Activated naive CD4-positive, alpha-beta T cell treated with anti-CD3 and anti-CD28 coated beads for 36 hours (primary cell): ENCODE results near the gene ABCB4. TPM values are rescaled to one million over a fixed set of nuclear protein-coding genes. Genes with fewer than 3 reads are reported as not detected.
"Not testable (repeated sequence)": the region's sequence is repeated elsewhere in the genome, so short reads cannot be mapped to it uniquely, and the experiment has no call there.

Experiments used
- CTCF ChIA-PET: fragments of 350-600 bp; sonication (Branson Sonifier 250); formaldehyde crosslinking; loops from one replicate; lab custom pipeline; 2021; ENCODE audit warnings: antibody characterized with exemption; lab: Charles Lee
- DNase-seq: peaks from one replicate; pipeline ENCODE4 v3.0.0-alpha.2; 2020
- H3K27ac Mint-ChIP-seq: one replicate; pipeline ENCODE4 v1.8.0; 2021; ENCODE audit warnings: mild to moderate bottlenecking, mixed read lengths
- H3K27me3 Mint-ChIP-seq: one replicate; pipeline ENCODE4 v1.8.0; 2021; ENCODE audit warnings: low read depth, mixed read lengths
- H3K36me3 Mint-ChIP-seq: one replicate; pipeline ENCODE4 v1.8.0; 2021; ENCODE audit warnings: low read depth, mixed read lengths
- H3K4me1 Mint-ChIP-seq: one replicate; pipeline ENCODE4 v1.8.0; 2021; ENCODE audit warnings: low read depth, mixed read lengths
- H3K4me3 Mint-ChIP-seq: one replicate; pipeline ENCODE4 v1.8.0; 2021; ENCODE audit warnings: mild to moderate bottlenecking, moderate library complexity, mixed read lengths
- H3K9me3 Mint-ChIP-seq: one replicate; pipeline ENCODE4 v1.8.0; 2021; ENCODE audit warnings: mixed read lengths
- intact Hi-C: fragments of 100-400 bp; cut with micrococcal nuclease; formaldehyde crosslinking; loops from one replicate; pipeline ENCODE4 v1.15.1; 2023
- total RNA-seq, 2 experiments: library from RNA; stranded (reverse); gene quantifications; one replicate each; pipeline ENCODE4 v1.2.3, GENCODE V29; 2021

The ABCB4 gene
- total RNA-seq, 2 experiments from 2014 or later, result not detected

- no peak for DNase-seq
- intact Hi-C loops, result no loop called here
- Mint-ChIP-seq H3K27ac (no peak overlapping the region), H3K4me1 (peaks cover 7% of the 10 kb centered on the region), H3K4me3 (no peak overlapping the region), H3K9me3 (no peaks in the 10 kb centered on the region), H3K36me3 (no peaks in the 10 kb centered on the region), H3K27me3 (peaks cover 45% of the 10 kb centered on the region)
- CTCF ChIA-PET, result interaction anchor here (0.7 kb wide), 1 partner anchor 89 kb away, joined by 3 read pairs; no protein-coding TSS in a partner anchor
Measured at GRCh38 chr7:87473192-87473591, 2.3 kb downstream of the ABCB4 start.

- DNase-seq, result no peak
- CTCF ChIA-PET, result no interaction called here
- H3K4me3 Mint-ChIP-seq, result no peak overlapping the region
- H3K9me3 Mint-ChIP-seq, result no peaks in the 10 kb centered on the region
- no peak overlapping the region for H3K27ac Mint-ChIP-seq
- intact Hi-C loops, result no loop called here
- peaks cover 7% of the 10 kb centered on the region for H3K4me1 Mint-ChIP-seq
- H3K36me3 Mint-ChIP-seq, result no peaks in the 10 kb centered on the region
- H3K27me3 Mint-ChIP-seq, result peaks cover 46% of the 10 kb centered on the region
Measured at GRCh38 chr7:87471473-87471872, 4.0 kb downstream of the ABCB4 start.

GRCh38 chr7:87469204-87469603 lies 6.3 kb downstream of the ABCB4 start:
- H3K9me3 Mint-ChIP-seq, DNase-seq, H3K4me3 Mint-ChIP-seq, intact Hi-C loops, H3K4me1 Mint-ChIP-seq, CTCF ChIA-PET, H3K36me3 Mint-ChIP-seq, H3K27ac Mint-ChIP-seq: not testable (repeated sequence)
- H3K27me3 Mint-ChIP-seq, result peaks cover 38% of the 10 kb centered on the region

GRCh38 chr7:87465534-87465880 lies 10.0 kb downstream of the ABCB4 start:
- H3K4me3 Mint-ChIP-seq, CTCF ChIA-PET, H3K36me3 Mint-ChIP-seq, H3K27ac Mint-ChIP-seq, intact Hi-C loops, H3K9me3 Mint-ChIP-seq, DNase-seq, H3K4me1 Mint-ChIP-seq: not testable (repeated sequence)
- peaks cover 28% of the 10 kb centered on the region for H3K27me3 Mint-ChIP-seq

GRCh38 chr7:87464830-87465533 lies 10.5 kb downstream of the ABCB4 start:
- peaks cover 24% of the 10 kb centered on the region for H3K27me3 Mint-ChIP-seq
- CTCF ChIA-PET, H3K4me3 Mint-ChIP-seq, H3K9me3 Mint-ChIP-seq, H3K36me3 Mint-ChIP-seq, DNase-seq, H3K27ac Mint-ChIP-seq, intact Hi-C loops, H3K4me1 Mint-ChIP-seq: not testable (repeated sequence)

GRCh38 chr7:87463982-87464381 lies 11.5 kb downstream of the ABCB4 start:
- Mint-ChIP-seq H3K27ac (no peak overlapping the region), H3K4me3 (no peak overlapping the region), H3K4me1 (no peaks in the 10 kb centered on the region), H3K36me3 (no peaks in the 10 kb centered on the region), H3K27me3 (peaks cover 24% of the 10 kb centered on the region), H3K9me3 (no peaks in the 10 kb centered on the region)
- CTCF ChIA-PET, result no interaction called here
- DNase-seq, result no peak
- intact Hi-C loops, result no loop called here

GRCh38 chr7:87460444-87460843 lies 15.0 kb downstream of the ABCB4 start:
- H3K27ac Mint-ChIP-seq, DNase-seq, H3K4me3 Mint-ChIP-seq, intact Hi-C loops, H3K4me1 Mint-ChIP-seq, H3K9me3 Mint-ChIP-seq, H3K36me3 Mint-ChIP-seq: not testable (repeated sequence)
- CTCF ChIA-PET, result interaction anchor here (0.6 kb wide), 1 partner anchor 781 kb away, joined by 4 read pairs; no protein-coding TSS in a partner anchor
- H3K27me3 Mint-ChIP-seq, result peaks cover 12% of the 10 kb centered on the region

GRCh38 chr7:87459941-87460340 lies 15.5 kb downstream of the ABCB4 start:
- no peaks in the 10 kb centered on the region for H3K4me1 Mint-ChIP-seq
- CTCF ChIA-PET, result interaction anchor here (0.6 kb wide), 1 partner anchor 781 kb away, joined by 4 read pairs; no protein-coding TSS in a partner anchor
- DNase-seq, result no peak
- no peak overlapping the region for H3K27ac Mint-ChIP-seq
- peaks cover 12% of the 10 kb centered on the region for H3K27me3 Mint-ChIP-seq
- H3K4me3 Mint-ChIP-seq, result no peak overlapping the region
- no peaks in the 10 kb centered on the region for H3K36me3 Mint-ChIP-seq
- intact Hi-C loops, result no loop called here
- no peaks in the 10 kb centered on the region for H3K9me3 Mint-ChIP-seq

GRCh38 chr7:87458148-87458547 lies 17.3 kb downstream of the ABCB4 start:
- DNase-seq, result no peak
- Mint-ChIP-seq H3K4me3 (no peak overlapping the region), H3K9me3 (no peaks in the 10 kb centered on the region), H3K36me3 (no peaks in the 10 kb centered on the region), H3K27me3 (peaks cover 5% of the 10 kb centered on the region), H3K27ac (no peak overlapping the region), H3K4me1 (no peaks in the 10 kb centered on the region)
- CTCF ChIA-PET, result no interaction called here
- intact Hi-C loops, result no loop called here

GRCh38 chr7:87456247-87456646 lies 19.2 kb downstream of the ABCB4 start:
- intact Hi-C loops, result no loop called here
- CTCF ChIA-PET, result no interaction called here
- no peak overlapping the region for H3K4me3 Mint-ChIP-seq
- H3K36me3 Mint-ChIP-seq, result no peaks in the 10 kb centered on the region
- no peaks in the 10 kb centered on the region for H3K4me1 Mint-ChIP-seq
- no peak overlapping the region for H3K27ac Mint-ChIP-seq
- H3K9me3 Mint-ChIP-seq, result no peaks in the 10 kb centered on the region
- no peak for DNase-seq
- peaks cover 9% of the 10 kb centered on the region for H3K27me3 Mint-ChIP-seq

- intact Hi-C loops, result no loop called here
- Mint-ChIP-seq H3K27me3 (peaks cover 7% of the 10 kb centered on the region), H3K27ac (no peak overlapping the region), H3K36me3 (no peaks in the 10 kb centered on the region), H3K9me3 (no peaks in the 10 kb centered on the region), H3K4me1 (no peaks in the 10 kb centered on the region), H3K4me3 (no peak overlapping the region)
- CTCF ChIA-PET, result interaction anchor here (0.6 kb wide), 1 partner anchor 91 kb away, joined by 3 read pairs; no protein-coding TSS in a partner anchor
- DNase-seq, result no peak
Measured at GRCh38 chr7:87452279-87452678, 23.2 kb downstream of the ABCB4 start.

- Mint-ChIP-seq H3K27ac (no peak overlapping the region), H3K4me3 (no peak overlapping the region), H3K4me1 (no peaks in the 10 kb centered on the region), H3K36me3 (no peaks in the 10 kb centered on the region), H3K27me3 (peaks cover 4% of the 10 kb centered on the region), H3K9me3 (no peaks in the 10 kb centered on the region)
- no peak for DNase-seq
- intact Hi-C loops, result no loop called here
- CTCF ChIA-PET, result interaction anchor here (0.6 kb wide), 1 partner anchor 586 kb away, joined by 3 read pairs; no protein-coding TSS in a partner anchor
Measured at GRCh38 chr7:87451187-87451586, 24.3 kb downstream of the ABCB4 start.

- no peak overlapping the region for H3K27ac Mint-ChIP-seq
- H3K27me3 Mint-ChIP-seq, result peaks cover 3% of the 10 kb centered on the region
- no peak overlapping the region for H3K4me3 Mint-ChIP-seq
- CTCF ChIA-PET, result no interaction called here
- H3K36me3 Mint-ChIP-seq, result no peaks in the 10 kb centered on the region
- intact Hi-C loops, result no loop called here
- DNase-seq, result no peak
- H3K9me3 Mint-ChIP-seq, result no peaks in the 10 kb centered on the region
- H3K4me1 Mint-ChIP-seq, result no peaks in the 10 kb centered on the region
Measured at GRCh38 chr7:87450706-87451105, 24.8 kb downstream of the ABCB4 start.
